Osteocyte (in vitro differentiated cells): ENCODE data around the gene TAF4. TPM values are rescaled to one million over a fixed set of nuclear protein-coding genes. Genes with fewer than 3 reads are reported as not detected.

ENCODE experiments used
- DNase-seq: peaks from one replicate; pipeline ENCODE4 v3.0.0; 2021; ENCODE audit warnings: mixed read lengths; ENCODE audit not compliant: unreplicated experiment; ENCODE audit errors: extremely low spot score
- H3K27ac Mint-ChIP-seq: one replicate; pipeline ENCODE4 v1.8.0; 2021; ENCODE audit warnings: mild to moderate bottlenecking, mixed read lengths; ENCODE audit not compliant: unreplicated experiment
- H3K27me3 Mint-ChIP-seq: one replicate; pipeline ENCODE4 v1.8.0; 2021; ENCODE audit warnings: mixed read lengths; ENCODE audit not compliant: unreplicated experiment
- H3K36me3 Mint-ChIP-seq: one replicate; pipeline ENCODE4 v1.8.0; 2021; ENCODE audit warnings: mixed read lengths; ENCODE audit not compliant: unreplicated experiment
- H3K4me1 Mint-ChIP-seq: one replicate; pipeline ENCODE4 v1.8.0; 2021; ENCODE audit warnings: mixed read lengths; ENCODE audit not compliant: unreplicated experiment
- H3K4me3 Mint-ChIP-seq: one replicate; pipeline ENCODE4 v1.8.0; 2021; ENCODE audit warnings: mild to moderate bottlenecking, moderate library complexity, mixed read lengths; ENCODE audit not compliant: unreplicated experiment
- H3K9me3 Mint-ChIP-seq: one replicate; pipeline ENCODE4 v1.8.0; 2021; ENCODE audit warnings: mixed read lengths; ENCODE audit not compliant: unreplicated experiment
- total RNA-seq: library from RNA; stranded (reverse); gene quantifications from 2 replicates; pipeline ENCODE4 v1.2.1, GENCODE V29; 2021
- TF ChIP-seq, protein P1 (sequence below): fragments of 200-600 bp; sonication (generic); IDR thresholded peaks from 2 replicates; pipeline ENCODE4 v1.5.0; 2021; ENCODE audit warnings: antibody characterized with exemption, mild to moderate bottlenecking, moderate library complexity

TAF4 gene
- total RNA-seq, 1 donor from 2014 or later, result 22.8 TPM

DNA sequence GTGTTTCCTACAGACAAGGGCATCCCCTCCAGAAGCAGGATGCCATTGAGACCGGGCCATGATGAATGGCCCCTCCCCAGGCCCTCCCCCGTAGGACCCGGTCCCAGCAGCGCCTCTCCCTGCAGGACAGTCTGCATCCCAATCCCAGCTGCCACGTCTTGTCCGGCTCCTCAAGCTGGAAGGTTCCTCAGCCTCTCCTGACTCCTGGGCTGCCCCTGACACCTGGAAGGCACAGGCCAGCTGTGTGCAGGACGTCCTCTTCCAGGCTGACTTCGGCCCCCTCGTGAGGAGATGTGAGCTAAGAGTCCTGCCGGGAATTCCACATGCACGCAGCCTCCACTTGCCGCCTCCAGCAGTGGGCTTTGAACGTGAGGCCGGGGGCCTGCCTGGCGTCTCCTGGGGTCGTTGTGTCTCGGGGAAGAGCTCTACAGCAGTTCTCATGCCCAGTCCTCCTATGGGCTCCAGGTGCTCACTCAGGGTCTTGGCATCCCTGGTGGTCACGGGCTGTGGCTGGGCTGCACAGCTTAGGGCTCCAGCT, 64.4 kb downstream of the TAF4 start:
- Mint-ChIP-seq H3K27ac (no peak overlapping the region), H3K9me3 (no peaks in the 10 kb centered on the region)

DNA sequence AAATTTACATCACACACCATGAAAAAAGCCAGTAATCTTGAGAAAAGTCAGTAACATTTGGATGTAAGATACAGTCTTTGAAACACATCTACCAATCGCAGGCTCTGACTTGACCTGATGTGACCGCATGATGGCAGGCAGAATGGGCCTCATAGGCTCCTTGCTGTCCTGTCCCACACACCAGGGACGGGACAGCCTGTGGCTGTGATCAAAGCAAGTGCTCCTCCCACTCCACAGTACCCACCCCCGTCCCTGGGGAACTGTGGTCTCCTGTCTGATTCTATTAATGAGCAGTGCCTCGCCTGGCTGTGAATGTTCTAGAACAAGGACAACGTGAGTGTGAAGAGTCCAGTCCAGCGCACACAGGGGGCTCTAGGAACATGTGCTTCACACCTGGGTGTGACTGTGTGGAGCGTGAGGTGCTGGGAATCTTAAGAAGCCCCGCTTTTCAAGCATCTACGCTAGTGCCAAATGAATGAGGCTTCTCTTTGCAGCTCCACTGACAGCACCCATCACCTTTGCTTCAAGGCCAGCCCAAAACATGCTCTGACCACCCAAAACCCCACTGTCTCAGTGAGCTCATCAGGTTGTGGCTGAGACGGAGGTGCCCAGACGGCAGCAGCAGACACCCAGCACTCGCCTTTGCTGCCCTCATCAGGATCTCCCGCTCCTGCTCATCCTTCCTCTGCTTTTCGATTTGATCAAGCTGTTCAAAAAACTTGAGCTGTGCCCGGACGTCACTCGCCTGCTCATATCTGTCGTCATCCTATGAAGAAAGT, 67.1 kb downstream of the TAF4 start:
- no peaks in the 10 kb centered on the region for H3K27me3 Mint-ChIP-seq
- H3K4me3 Mint-ChIP-seq, result no peak overlapping the region
- H3K9me3 Mint-ChIP-seq, result no peaks in the 10 kb centered on the region
- TF ChIP-seq, protein P1, sequence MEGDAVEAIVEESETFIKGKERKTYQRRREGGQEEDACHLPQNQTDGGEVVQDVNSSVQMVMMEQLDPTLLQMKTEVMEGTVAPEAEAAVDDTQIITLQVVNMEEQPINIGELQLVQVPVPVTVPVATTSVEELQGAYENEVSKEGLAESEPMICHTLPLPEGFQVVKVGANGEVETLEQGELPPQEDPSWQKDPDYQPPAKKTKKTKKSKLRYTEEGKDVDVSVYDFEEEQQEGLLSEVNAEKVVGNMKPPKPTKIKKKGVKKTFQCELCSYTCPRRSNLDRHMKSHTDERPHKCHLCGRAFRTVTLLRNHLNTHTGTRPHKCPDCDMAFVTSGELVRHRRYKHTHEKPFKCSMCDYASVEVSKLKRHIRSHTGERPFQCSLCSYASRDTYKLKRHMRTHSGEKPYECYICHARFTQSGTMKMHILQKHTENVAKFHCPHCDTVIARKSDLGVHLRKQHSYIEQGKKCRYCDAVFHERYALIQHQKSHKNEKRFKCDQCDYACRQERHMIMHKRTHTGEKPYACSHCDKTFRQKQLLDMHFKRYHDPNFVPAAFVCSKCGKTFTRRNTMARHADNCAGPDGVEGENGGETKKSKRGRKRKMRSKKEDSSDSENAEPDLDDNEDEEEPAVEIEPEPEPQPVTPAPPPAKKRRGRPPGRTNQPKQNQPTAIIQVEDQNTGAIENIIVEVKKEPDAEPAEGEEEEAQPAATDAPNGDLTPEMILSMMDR, result no peak
- DNase-seq, result no peak
- no peaks in the 10 kb centered on the region for H3K4me1 Mint-ChIP-seq
- H3K36me3 Mint-ChIP-seq, result peaks cover 62% of the 10 kb centered on the region
- no peak overlapping the region for H3K27ac Mint-ChIP-seq

More for the DNA sequence above, 64.4 kb downstream of the TAF4 start:
- Mint-ChIP-seq H3K36me3 (peaks cover 47% of the 10 kb centered on the region), H3K27me3 (no peaks in the 10 kb centered on the region), H3K4me1 (no peaks in the 10 kb centered on the region), H3K4me3 (no peak overlapping the region)
- TF ChIP-seq, protein P1, result no peak
- no peak for DNase-seq

DNA sequence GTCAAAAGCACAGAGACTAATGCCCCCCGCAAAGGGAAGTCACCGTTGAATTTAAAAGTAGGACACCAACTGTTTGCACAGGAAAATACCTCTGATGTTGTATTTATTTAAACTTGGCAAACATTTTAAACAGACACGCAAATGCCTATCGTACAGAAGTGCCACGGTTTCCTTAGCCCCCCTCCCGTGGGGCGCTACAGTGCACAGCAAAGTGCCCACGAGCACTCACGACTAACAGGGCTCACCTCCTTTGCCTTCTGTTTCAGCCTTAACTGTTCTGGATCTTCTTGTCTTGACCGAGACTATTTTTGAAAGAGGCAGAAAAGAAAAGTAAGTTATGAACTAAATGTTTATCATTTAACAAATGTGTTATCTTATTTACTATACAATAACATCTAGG, 67.8 kb downstream of the TAF4 start:
- no peaks in the 10 kb centered on the region for H3K4me1 Mint-ChIP-seq
- no peak for DNase-seq
- H3K9me3 Mint-ChIP-seq, result no peaks in the 10 kb centered on the region
- no peak overlapping the region for H3K27ac Mint-ChIP-seq
- no peaks in the 10 kb centered on the region for H3K27me3 Mint-ChIP-seq
- H3K4me3 Mint-ChIP-seq, result no peak overlapping the region
- peaks cover 64% of the 10 kb centered on the region for H3K36me3 Mint-ChIP-seq
- TF ChIP-seq, protein P1, result no peak

DNA sequence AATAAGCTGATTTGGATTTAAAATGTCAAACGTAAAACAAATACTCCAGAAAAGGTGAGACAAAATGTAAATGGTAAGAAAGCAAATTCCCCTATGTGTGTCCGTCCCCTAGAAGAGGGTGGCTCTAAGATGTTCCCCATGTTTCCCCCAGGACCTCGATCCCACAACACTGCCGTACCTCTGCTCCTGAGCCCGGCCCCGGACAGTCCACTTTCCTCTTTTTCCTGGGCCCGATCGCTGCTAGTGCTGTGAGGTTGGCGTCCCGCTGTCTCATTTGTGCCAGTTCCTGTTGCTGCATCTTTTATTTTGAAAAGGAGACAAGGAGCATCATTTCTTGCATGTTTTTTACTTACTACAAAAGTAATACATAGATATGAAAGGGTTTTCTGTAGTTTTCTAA, 68.3 kb downstream of the TAF4 start:
- no peaks in the 10 kb centered on the region for H3K27me3 Mint-ChIP-seq
- no peak overlapping the region for H3K27ac Mint-ChIP-seq
- TF ChIP-seq, protein P1, result no peak
- no peak for DNase-seq
- no peak overlapping the region for H3K4me3 Mint-ChIP-seq
- peaks cover 68% of the 10 kb centered on the region for H3K36me3 Mint-ChIP-seq
- H3K4me1 Mint-ChIP-seq, result no peaks in the 10 kb centered on the region
- peaks cover 4% of the 10 kb centered on the region for H3K9me3 Mint-ChIP-seq

DNA sequence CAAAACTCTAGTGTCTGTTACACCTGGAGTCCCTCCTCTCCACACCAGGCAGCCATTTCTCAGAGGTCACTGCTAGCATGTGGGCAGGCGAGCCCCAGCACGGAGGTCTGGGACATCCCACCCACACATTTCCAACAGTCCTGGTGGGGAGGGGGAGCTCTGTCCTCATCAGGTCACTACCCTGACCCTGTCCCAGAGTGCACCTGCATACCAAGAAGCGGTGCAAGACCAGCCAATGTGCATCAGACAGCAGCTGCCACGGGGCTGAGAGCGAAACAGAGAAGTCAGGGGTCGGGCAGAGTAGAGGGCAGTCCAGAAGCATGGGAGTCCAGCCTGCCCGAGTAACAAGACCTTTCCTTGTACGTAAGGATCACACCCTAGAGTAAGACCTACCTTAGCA, 71.1 kb downstream of the TAF4 start:
- peaks cover 13% of the 10 kb centered on the region for H3K9me3 Mint-ChIP-seq
- no peak for DNase-seq
- H3K36me3 Mint-ChIP-seq, result peaks cover 80% of the 10 kb centered on the region
- no peak overlapping the region for H3K27ac Mint-ChIP-seq
- H3K4me1 Mint-ChIP-seq, result no peaks in the 10 kb centered on the region
- H3K27me3 Mint-ChIP-seq, result no peaks in the 10 kb centered on the region
- TF ChIP-seq, protein P1, result no peak
- H3K4me3 Mint-ChIP-seq, result no peak overlapping the region
